ENCODE measurements around the gene KLF4. TPM values are rescaled to one million over a fixed set of nuclear protein-coding genes. Genes with fewer than 3 reads are reported as not detected.

Gene KLF4
- total RNA-seq, 4 donors from 2014 or later: 41.9 to 87.5 (median 63.7) TPM

DNA sequence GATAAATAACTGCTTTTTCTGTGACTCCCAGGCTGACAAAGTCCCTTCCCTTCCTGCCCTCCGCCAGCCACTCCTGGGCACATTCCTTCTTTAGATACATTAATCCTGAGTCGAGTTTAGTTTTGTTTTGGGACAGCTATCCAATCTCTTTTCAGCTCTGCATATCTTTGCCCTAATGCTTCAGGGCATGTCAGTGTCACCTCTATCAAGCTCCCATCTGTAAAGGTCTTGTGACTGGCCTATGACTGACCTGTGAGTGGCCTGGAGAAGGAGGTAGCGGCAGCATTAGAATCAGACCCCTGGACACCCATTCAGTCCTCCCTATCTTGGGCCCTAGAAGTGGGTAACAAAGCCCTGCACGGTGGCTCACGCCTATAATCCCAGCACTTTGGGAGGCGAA lies 34.0 kb upstream of the KLF4 start:
- TF ChIP-seq POLR2A (IDR thresholded peaks at IDR 0.05; ENCODE audit: low read depth) (no peak), EP300 (IDR thresholded peaks at IDR 0.05) (no peak), POLR2AphosphoS5 (IDR thresholded peaks at IDR 0.05) (no peak)
- TF ChIP-seq, protein P1, sequence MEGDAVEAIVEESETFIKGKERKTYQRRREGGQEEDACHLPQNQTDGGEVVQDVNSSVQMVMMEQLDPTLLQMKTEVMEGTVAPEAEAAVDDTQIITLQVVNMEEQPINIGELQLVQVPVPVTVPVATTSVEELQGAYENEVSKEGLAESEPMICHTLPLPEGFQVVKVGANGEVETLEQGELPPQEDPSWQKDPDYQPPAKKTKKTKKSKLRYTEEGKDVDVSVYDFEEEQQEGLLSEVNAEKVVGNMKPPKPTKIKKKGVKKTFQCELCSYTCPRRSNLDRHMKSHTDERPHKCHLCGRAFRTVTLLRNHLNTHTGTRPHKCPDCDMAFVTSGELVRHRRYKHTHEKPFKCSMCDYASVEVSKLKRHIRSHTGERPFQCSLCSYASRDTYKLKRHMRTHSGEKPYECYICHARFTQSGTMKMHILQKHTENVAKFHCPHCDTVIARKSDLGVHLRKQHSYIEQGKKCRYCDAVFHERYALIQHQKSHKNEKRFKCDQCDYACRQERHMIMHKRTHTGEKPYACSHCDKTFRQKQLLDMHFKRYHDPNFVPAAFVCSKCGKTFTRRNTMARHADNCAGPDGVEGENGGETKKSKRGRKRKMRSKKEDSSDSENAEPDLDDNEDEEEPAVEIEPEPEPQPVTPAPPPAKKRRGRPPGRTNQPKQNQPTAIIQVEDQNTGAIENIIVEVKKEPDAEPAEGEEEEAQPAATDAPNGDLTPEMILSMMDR (IDR thresholded peaks at IDR 0.05): no peak
- WGBS: 87% methylated on average over 6 of the region's 6 CpGs
- no peak overlapping the region for H3K4me3 ChIP-seq
- intact Hi-C loops (cut with DNase I): no loop called here
- H3K27me3 ChIP-seq: no peaks in the 10 kb centered on the region
- no peaks in the 10 kb centered on the region for H3K36me3 ChIP-seq
- no peaks in the 10 kb centered on the region for H3K4me1 ChIP-seq
- no peak for DNase-seq (ENCODE audit: extremely low spot score)
- H3K27ac ChIP-seq (replicated peaks in 1 of 4): no peak overlapping the region
- no peaks in the 10 kb centered on the region for H3K9me3 ChIP-seq

DNA sequence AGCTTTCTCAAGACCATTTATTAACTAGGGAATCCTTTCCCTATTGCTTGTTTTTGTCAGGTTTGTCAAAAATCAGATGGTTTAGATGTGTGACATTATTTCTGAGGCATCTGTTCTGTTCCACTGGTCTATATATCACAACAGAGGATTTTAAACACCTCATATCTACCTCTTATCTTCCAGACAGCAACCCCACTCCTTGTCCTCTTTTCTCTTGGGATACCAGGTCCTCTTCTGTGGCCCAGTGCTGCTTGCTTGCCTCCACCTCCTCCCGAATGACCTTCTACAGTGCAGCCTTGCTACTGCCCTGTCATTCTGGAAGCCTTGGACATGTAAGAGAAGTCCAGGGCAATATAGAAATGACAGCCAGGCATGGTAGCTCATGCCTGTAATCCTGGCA lies 30.6 kb upstream of the KLF4 start:
- no peak for DNase-seq (ENCODE audit: extremely low spot score)
- Histone ChIP-seq H3K36me3 (no peaks in the 10 kb centered on the region), H3K4me3 (no peak overlapping the region), H3K27me3 (no peaks in the 10 kb centered on the region), H3K9me3 (no peaks in the 10 kb centered on the region), H3K4me1 (no peaks in the 10 kb centered on the region), H3K27ac (replicated peaks in 1 of 4) (no peak overlapping the region)
- 94% methylated on average over 1 of the region's 1 CpG for WGBS
- no peak for TF ChIP-seq POLR2AphosphoS5 (IDR thresholded peaks at IDR 0.05)
- TF ChIP-seq EP300 (IDR thresholded peaks at IDR 0.05): no peak
- TF ChIP-seq, protein P1 (IDR thresholded peaks at IDR 0.05): no peak
- no peak for TF ChIP-seq POLR2A (IDR thresholded peaks at IDR 0.05; ENCODE audit: low read depth)
- intact Hi-C loops (cut with DNase I): no loop called here

DNA sequence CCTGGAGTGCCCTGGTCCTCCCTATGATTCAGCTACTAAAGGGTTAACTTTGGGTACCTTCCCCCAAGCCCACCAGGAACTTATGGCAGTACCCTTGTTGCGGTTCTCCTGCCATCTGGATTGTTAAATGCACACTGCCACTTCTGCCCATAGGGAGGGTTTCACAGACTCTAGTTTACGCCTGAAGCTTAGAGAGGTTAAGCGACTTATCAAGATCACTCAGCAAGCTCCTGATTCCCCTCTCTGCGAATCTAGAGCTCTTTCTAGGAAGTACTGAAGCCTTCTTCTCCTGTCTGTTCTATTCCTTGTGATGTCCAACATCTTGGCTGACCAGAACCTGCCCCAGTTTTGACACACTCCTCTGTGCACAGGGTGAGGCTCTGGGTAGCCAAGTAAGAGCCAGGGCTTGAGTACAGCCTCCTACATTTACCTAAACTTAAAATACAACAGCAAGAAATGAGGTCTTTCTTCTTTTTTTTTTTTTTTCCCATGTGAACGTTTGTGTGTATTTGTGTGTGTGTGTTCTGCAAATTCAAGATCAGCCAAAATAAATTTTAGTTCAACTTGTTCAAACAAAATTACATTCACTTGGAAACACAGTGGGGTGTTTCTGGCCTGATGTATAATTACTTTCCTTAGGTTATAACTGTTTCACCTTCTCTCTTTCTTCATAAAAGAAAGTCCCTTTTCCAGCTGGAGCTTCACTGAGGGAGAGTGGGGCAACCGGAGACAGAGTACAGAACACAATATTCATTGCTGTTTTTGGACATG lies 28.7 kb upstream of the KLF4 start:
- no peaks in the 10 kb centered on the region for H3K27me3 ChIP-seq
- no peaks in the 10 kb centered on the region for H3K9me3 ChIP-seq
- no peaks in the 10 kb centered on the region for H3K4me1 ChIP-seq
- H3K36me3 ChIP-seq: no peaks in the 10 kb centered on the region
- intact Hi-C loops (cut with DNase I): no loop called here
- TF ChIP-seq, protein P1 (IDR thresholded peaks at IDR 0.05): no peak
- TF ChIP-seq POLR2A (IDR thresholded peaks at IDR 0.05; ENCODE audit: low read depth): no peak
- no peak overlapping the region for H3K27ac ChIP-seq (replicated peaks in 1 of 4)
- H3K4me3 ChIP-seq: no peak overlapping the region
- DNase-seq (ENCODE audit: extremely low spot score): no peak
- WGBS: 63% methylated on average over 6 of the region's 6 CpGs

DNA sequence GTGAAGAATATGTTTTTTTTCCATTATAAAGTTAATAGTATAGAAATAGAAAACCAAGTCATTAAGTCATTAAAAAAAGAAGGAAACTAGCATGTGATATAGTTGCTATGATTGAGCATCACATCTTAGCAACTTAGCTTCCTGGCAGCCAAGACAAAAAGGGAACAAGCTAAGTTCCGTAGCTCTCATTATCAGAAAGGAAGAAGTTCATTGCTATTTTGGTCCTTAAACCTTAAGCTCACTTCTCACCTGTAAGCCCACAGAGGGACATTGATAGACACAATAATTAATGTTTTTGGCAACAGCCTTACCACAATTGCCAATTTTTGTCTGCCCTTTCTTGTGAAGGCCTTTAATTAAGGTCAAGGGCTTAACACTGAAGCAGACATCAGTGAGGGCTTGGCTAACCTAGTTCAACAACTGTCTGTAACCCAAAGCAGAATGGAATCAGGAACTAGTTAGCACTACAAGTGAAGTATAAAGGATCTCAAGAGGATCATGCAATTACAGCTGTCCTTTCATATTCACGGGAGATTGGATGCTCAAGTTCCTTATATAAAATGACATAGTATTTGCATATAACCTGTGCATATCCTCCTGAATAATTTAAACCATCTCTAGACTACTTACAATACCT lies 24.0 kb upstream of the KLF4 start:
- Histone ChIP-seq H3K27me3 (no peaks in the 10 kb centered on the region), H3K4me3 (no peak overlapping the region), H3K36me3 (no peaks in the 10 kb centered on the region), H3K4me1 (no peaks in the 10 kb centered on the region), H3K9me3 (no peaks in the 10 kb centered on the region), H3K27ac (replicated peaks in 1 of 4) (no peak overlapping the region)
- TF ChIP-seq POLR2AphosphoS5 (IDR thresholded peaks at IDR 0.05): no peak
- TF ChIP-seq, protein P1 (IDR thresholded peaks at IDR 0.05): no peak
- TF ChIP-seq EP300 (IDR thresholded peaks at IDR 0.05): no peak
- no peak for TF ChIP-seq POLR2A (IDR thresholded peaks at IDR 0.05; ENCODE audit: low read depth)
- WGBS: 67% methylated on average over 2 of the region's 2 CpGs
- no peak for DNase-seq (ENCODE audit: extremely low spot score)
- intact Hi-C loops (cut with DNase I): no loop called here
